ENCODE data around the gene TMEM39B. TPM values are rescaled to one million over a fixed set of nuclear protein-coding genes. Genes with fewer than 3 reads are reported as not detected.

The TMEM39B gene
- total and polyA plus RNA-seq, 2 donors (not counting 1 experiment from before 2014, with no cell fraction given): 30.9 to 32.3 TPM

- H3K9me3 Mint-ChIP-seq (ENCODE audit: insufficient read depth): no peaks in the 10 kb centered on the region
- DNase-seq (no peak), ATAC-seq (ENCODE audit: low read depth) (no peak)
- Histone ChIP-seq H3K9ac (ENCODE audit: low read length) (no peak overlapping the region), H4K20me1 (ENCODE audit: control insufficient read depth, insufficient read depth, low read length, poor library complexity, severe bottlenecking) (no peaks in the 10 kb centered on the region), H3K4me2 (replicated peaks; ENCODE audit: low read depth, low read length, poor library complexity, severe bottlenecking) (no peak overlapping the region), H2AFZ (ENCODE audit: insufficient read depth, low read depth, low read length, poor library complexity, severe bottlenecking) (no peak overlapping the region), H3K4me1 (ENCODE audit: control insufficient read depth in 2 of 2, insufficient read depth in 2 of 2, low read length in 2 of 2) (no peaks in the 10 kb centered on the region), H3K36me3 (replicated peaks in 1 of 2; ENCODE audit: control extremely low read depth in 1 of 2, control insufficient read depth in 1 of 2, extremely low read depth in 1 of 2, insufficient read depth in 2 of 2, low read length in 1 of 2) (peaks cover 0 to 53% of the 10 kb centered on the region in 2 experiments), H3K27me3 (replicated peaks in 1 of 4; ENCODE audit: control extremely low read depth in 1 of 4, control insufficient read depth in 3 of 4, insufficient read depth in 4 of 4, low read length in 3 of 4) (no peaks in the 10 kb centered on the region), H3K9me3 (ENCODE audit: control extremely low read depth in 1 of 3, control insufficient read depth in 2 of 3, insufficient read depth in 1 of 3, low read length in 2 of 3) (no peaks in the 10 kb centered on the region), H3K79me2 (ENCODE audit: control insufficient read depth, insufficient read depth, low read length) (peaks cover 5% of the 10 kb centered on the region), H3K4me3 (ENCODE audit: control extremely low read depth in 1 of 5, extremely low read depth in 1 of 5, insufficient read depth in 1 of 5, low read depth in 2 of 5, low read length in 4 of 5) (no peak overlapping the region), H3K27ac (ENCODE audit: low read length in 2 of 2) (no peak overlapping the region)
- no peak overlapping the region for H3K4me3 Mint-ChIP-seq
- WGBS (ENCODE audit: insufficient coverage): 97% methylated on average over 7 of the region's 10 CpGs
- H3K4me1 Mint-ChIP-seq: no peaks in the 10 kb centered on the region
- H3K27ac Mint-ChIP-seq: no peak overlapping the region
- no peak for TF ChIP-seq CTCF (IDR thresholded peaks at IDR 0.05)
- TF ChIP-seq EZH2 (IDR thresholded peaks at IDR 0.05; ENCODE audit: borderline replicate concordance, insufficient read depth, low read depth, low read length, poor library complexity, severe bottlenecking): no peak
- H3K27me3 Mint-ChIP-seq: no peaks in the 10 kb centered on the region
- CTCF ChIA-PET: interaction anchor here (1.3 kb wide), 1 partner anchor 11 kb away, joined by 3 read pairs; no protein-coding TSS in a partner anchor
- intact Hi-C loops (cut with micrococcal nuclease): loop anchor here (10.0 kb wide), 1 partner anchor 714 kb away; the partner anchor contains the start of genes S100PBP and YARS1
- POLR2A ChIA-PET: interaction anchor here (0.6 kb wide), 1 partner anchor 17 kb away, joined by 11 read pairs; no protein-coding TSS in a partner anchor
These were observed 27.6 kb downstream of the TMEM39B start for GRCh38 chr1:32100359-32100758.

- Mint-ChIP-seq H3K27ac (no peak overlapping the region), H3K9me3 (ENCODE audit: insufficient read depth) (no peaks in the 10 kb centered on the region), H3K4me3 (no peak overlapping the region), H3K4me1 (no peaks in the 10 kb centered on the region), H3K27me3 (no peaks in the 10 kb centered on the region)
- Histone ChIP-seq H3K4me3 (ENCODE audit: control extremely low read depth in 1 of 5, extremely low read depth in 1 of 5, insufficient read depth in 1 of 5, low read depth in 2 of 5, low read length in 4 of 5) (no peak overlapping the region), H4K20me1 (ENCODE audit: control insufficient read depth, insufficient read depth, low read length, poor library complexity, severe bottlenecking) (no peaks in the 10 kb centered on the region), H3K79me2 (ENCODE audit: control insufficient read depth, insufficient read depth, low read length) (no peaks in the 10 kb centered on the region), H3K27ac (ENCODE audit: low read length in 2 of 2) (no peak overlapping the region), H3K36me3 (replicated peaks in 1 of 2; ENCODE audit: control extremely low read depth in 1 of 2, control insufficient read depth in 1 of 2, extremely low read depth in 1 of 2, insufficient read depth in 2 of 2, low read length in 1 of 2) (peaks cover 0 to 46% of the 10 kb centered on the region in 2 experiments), H3K27me3 (replicated peaks in 1 of 4; ENCODE audit: control extremely low read depth in 1 of 4, control insufficient read depth in 3 of 4, insufficient read depth in 4 of 4, low read length in 3 of 4) (no peaks in the 10 kb centered on the region), H3K9ac (ENCODE audit: low read length) (no peak overlapping the region), H3K4me1 (ENCODE audit: control insufficient read depth in 2 of 2, insufficient read depth in 2 of 2, low read length in 2 of 2) (no peaks in the 10 kb centered on the region), H2AFZ (ENCODE audit: insufficient read depth, low read depth, low read length, poor library complexity, severe bottlenecking) (no peak overlapping the region), H3K4me2 (replicated peaks; ENCODE audit: low read depth, low read length, poor library complexity, severe bottlenecking) (no peak overlapping the region), H3K9me3 (ENCODE audit: control extremely low read depth in 1 of 3, control insufficient read depth in 2 of 3, insufficient read depth in 1 of 3, low read length in 2 of 3) (no peaks in the 10 kb centered on the region)
- 95% methylated on average over 5 of the region's 9 CpGs for WGBS (ENCODE audit: insufficient coverage)
- TF ChIP-seq CTCF (IDR thresholded peaks at IDR 0.05) (no peak), EZH2 (IDR thresholded peaks at IDR 0.05; ENCODE audit: borderline replicate concordance, insufficient read depth, low read depth, low read length, poor library complexity, severe bottlenecking) (no peak)
- ChIA-PET POLR2A (interaction anchor here (0.6 to 0.7 kb wide), 2 partner anchors 17 to 18 kb away, joined by 3 to 11 read pairs; no protein-coding TSS in a partner anchor), CTCF (interaction anchor here (1.3 kb wide), 1 partner anchor 11 kb away, joined by 3 read pairs; no protein-coding TSS in a partner anchor)
- DNase-seq (no peak), ATAC-seq (ENCODE audit: low read depth) (no peak)
- intact Hi-C loops (cut with micrococcal nuclease): loop anchor here (10.0 kb wide), 1 partner anchor 714 kb away; the partner anchor contains the start of genes S100PBP and YARS1
These were observed 28.3 kb downstream of the TMEM39B start for GRCh38 chr1:32100807-32101708.

All from B cell (primary cell).